GM18526 (cell line): ENCODE data around the gene BICDL2.

Experiments used
- POLR2A ChIP-seq: IDR thresholded peaks from 3 replicates; pipeline ENCODE4 v1.6.1; 2011; ENCODE audit not compliant: insufficient read length; ENCODE audit errors: extremely low read depth

BICDL2 gene

GRCh38 chr16:2986623-2987188 is 50.0 kb downstream of the BICDL2 start:
- TF ChIP-seq POLR2A = no peak

DNA sequence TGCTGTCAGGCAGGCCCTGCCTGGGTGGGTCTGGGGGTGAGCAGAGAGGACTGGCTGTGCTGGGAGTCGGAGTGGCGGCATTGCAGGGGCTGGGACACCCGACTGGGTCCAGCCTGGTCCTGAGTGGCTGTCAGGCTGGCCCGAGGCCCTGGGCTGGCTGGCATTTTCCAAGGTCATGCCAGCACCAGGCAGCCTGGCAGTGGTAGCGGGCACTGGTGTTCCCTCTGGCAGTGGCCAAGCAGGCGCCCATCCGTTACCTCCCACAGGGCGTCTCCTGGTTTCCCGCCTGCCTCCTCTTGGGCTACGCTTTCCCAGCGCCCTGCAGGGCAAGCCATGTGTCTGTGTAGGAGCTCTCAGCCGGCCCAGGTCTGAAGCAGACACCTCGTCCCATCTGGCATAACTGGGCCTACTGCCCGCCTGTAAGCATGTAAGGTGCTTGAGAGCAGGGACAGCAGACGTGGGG is 50.8 kb downstream of the BICDL2 start:
- no peak for TF ChIP-seq POLR2A

DNA sequence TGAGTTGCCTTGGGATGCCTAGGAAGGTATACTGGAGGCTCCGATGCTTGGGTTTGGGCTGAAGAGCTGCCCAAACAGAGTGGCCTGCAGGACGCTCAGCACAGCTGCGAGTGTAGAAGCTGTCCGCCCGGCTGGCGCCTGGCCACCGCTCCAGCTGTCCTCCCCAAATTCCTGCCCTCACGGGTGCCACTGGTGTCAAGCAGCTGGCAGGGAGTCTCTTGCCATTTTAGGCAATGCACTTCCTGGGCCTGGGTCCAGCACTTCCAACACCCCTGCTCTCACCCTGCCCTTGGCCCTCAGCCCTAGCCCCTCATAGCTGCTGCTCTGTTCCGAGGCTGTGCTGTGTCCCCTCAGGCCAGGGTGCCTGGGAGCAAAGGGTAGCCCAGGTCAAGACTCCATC is 51.3 kb downstream of the BICDL2 start:
- TF ChIP-seq POLR2A = no peak

- TF ChIP-seq POLR2A = no peak
Measured at GRCh38 chr16:2983706-2984136, 53.0 kb downstream of the BICDL2 start.

- no peak for TF ChIP-seq POLR2A
Measured at GRCh38 chr16:2982402-2982801, 54.3 kb downstream of the BICDL2 start.

DNA sequence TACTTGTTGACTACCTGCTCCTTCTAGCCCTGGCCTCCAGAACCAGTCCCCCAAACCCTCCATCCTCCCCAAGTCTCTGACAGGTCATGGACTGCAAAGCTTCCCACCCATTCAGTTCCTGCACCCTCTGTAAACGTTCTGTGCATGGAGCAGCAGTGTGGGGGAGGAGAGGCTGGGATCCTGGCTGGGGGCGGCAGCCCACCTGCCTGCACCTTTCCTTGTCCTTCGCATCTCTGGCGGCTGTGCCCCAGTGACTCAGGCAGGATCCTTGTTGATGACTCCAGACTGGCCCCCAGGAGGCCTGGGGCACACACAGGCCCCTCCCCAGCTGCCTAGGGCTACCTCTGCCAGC is 54.9 kb downstream of the BICDL2 start:
- no peak for TF ChIP-seq POLR2A

DNA sequence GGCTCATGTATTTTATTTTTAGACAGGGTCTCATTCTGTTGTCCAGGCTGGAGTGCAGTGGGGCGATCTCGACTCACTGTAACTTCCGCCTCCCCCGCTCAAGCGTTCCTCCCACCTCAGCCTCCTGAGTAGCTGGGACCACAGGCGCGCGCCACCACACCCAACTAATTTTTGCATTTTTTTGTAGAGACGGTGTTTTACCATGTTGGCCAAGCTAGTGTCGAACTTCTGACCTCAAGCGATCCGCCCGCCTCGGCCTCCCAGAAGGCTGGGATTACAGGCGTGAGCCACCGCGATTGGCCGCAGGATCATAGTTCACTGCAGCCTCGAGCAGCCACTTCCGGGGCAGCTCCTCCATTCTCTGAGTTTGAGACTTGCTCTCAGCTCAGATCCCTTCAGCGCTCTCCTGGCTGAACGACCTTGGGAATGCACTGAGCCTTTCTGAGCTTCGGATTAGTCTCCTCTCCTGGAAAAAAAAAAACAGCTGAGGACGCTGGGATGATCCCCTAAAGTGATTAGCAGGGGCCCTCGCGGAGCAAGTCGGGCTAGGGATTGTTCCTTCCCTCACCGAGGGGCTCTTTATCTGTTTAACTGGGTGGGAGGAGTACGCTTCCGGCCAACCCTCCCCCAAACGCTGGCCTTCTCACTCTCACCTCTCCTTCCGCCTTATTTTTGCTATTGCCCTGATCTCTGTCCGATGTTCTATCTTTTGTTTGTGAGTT is 55.4 kb downstream of the BICDL2 start:
- TF ChIP-seq POLR2A = no peak

DNA sequence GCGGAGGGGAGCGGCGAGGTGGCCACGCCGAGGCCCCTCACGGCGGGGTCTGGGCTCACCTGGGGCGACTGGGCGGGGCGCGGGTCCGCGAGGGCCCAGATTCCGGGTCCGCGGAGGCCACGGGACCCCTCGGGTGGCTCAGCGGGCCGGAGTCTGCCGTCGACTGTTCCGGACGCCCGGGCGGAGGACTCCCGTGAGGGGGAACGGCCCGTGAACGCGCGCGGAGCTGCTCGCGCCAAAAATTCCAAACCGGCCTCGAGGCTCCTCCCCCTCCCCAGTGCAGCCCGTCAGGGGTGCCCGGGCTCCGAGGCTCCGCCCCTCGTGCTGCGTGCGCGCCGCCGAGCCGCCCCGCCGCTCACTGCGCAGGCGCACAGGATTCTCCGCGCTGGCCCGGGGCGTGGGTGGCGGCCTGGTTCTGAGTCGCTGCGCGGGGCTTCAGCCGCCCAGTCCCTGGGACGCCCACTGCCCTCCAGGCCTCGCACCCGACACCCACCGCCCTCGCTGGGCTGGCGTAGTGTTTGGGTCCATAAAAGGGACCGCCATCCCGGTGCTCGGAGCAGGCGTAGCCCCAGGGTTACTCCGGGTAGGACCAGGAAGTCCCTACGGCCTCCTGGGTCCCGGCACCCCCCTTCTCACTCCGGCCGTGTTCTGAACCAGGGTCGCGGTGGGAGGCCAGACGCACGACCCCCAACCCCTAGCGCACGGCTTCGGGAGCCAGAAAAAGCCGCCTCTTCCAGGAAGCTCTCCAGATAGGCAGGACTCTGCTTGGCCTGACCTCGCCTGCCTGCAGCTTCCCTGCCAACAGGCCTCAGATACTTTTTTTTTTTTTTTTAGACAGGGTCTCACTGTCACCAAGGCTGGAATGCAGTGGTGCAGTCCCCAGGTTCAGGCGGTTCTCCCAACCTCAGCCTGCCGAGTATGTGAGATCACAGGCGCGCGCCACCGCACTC is 56.2 kb downstream of the BICDL2 start, which contains the start of gene PKMYT1:
TSS of gene PKMYT1 (minus strand) at position 220 of the 950 bp plus-strand sequence. CDS start 789 bp downstream, outside the sequence.
- peak; percentile 96 for TF ChIP-seq POLR2A

- no peak for TF ChIP-seq POLR2A
Measured at GRCh38 chr16:2979669-2980226, 57.0 kb downstream of the BICDL2 start.
